Panc1 (cell line): ENCODE data around the gene PSME3. TPM values are rescaled to one million over a fixed set of nuclear protein-coding genes. Genes with fewer than 3 reads are reported as not detected.

Source experiments
- ATAC-seq: fragments of 200-7000 bp; cut with Tn5 transposase; 2 replicates; pipeline ENCODE4 v1.9.1; 2020; ENCODE audit warnings: mild to moderate bottlenecking, moderate library complexity
- BruUV-seq: library from RNA; stranded (reverse); fragments of 400-500 nt; replicated peaks from 2 replicates; lab custom pipeline; 2021; lab: Mats Ljungman, UMichigan
- CTCF ChIA-PET: fragments of 300-600 bp; sonication (Branson Sonifier 250); formaldehyde crosslinking; loops from one replicate; lab custom pipeline; 2022; ENCODE audit warnings: antibody characterized with exemption; lab: Charles Lee
- POLR2A ChIA-PET: fragments of 300-600 bp; sonication (Branson Sonifier 250); formaldehyde crosslinking; loops from one replicate; lab custom pipeline; 2022; ENCODE audit warnings: antibody characterized with exemption; lab: Charles Lee
- DNase-seq: peaks from one replicate; pipeline ENCODE4 v3.0.0-alpha.2; 2010; ENCODE audit warnings: low read depth, low spot score
- H3K27ac ChIP-seq: 2 replicates; pipeline ENCODE4 v1.5.1; 2011; ENCODE audit warnings: mild to moderate bottlenecking, low read length, inconsistent platforms
- H3K27me3 ChIP-seq: fragments of 200-500 bp; sonication (Bioruptor generic); 2 replicates; pipeline ENCODE4 v1.6.0; 2014; ENCODE audit warnings: low read length, inconsistent platforms; ENCODE audit not compliant: control insufficient read depth, insufficient read depth
- H3K36me3 ChIP-seq: fragments of 200-500 bp; sonication (Bioruptor generic); 2 replicates; pipeline ENCODE4 v1.5.1; 2014; ENCODE audit warnings: inconsistent platforms, mild to moderate bottlenecking, low read length, moderate library complexity; ENCODE audit not compliant: control insufficient read depth, insufficient read depth
- H3K4me1 ChIP-seq: 2 replicates; pipeline ENCODE4 v1.5.1; 2011; ENCODE audit warnings: inconsistent platforms, mild to moderate bottlenecking, low read length, moderate library complexity; ENCODE audit not compliant: control insufficient read depth, insufficient read depth
- H3K4me3 ChIP-seq, 2 experiments: 2 replicates each; pipeline ENCODE4 v1.5.1; 2011 to 2012; ENCODE audit warnings: low read depth in 2 of 2, low read length in 2 of 2, mild to moderate bottlenecking in 2 of 2, inconsistent platforms in 1 of 2, moderate library complexity in 1 of 2
- H3K9me3 ChIP-seq: fragments of 200-500 bp; sonication (Bioruptor generic); 2 replicates; pipeline ENCODE4 v1.5.1; 2014; ENCODE audit warnings: low read depth, mild to moderate bottlenecking, inconsistent platforms, low read length, moderate library complexity; ENCODE audit not compliant: control insufficient read depth, insufficient read depth
- CTCF ChIP-seq: fragments of 450-650 bp; IDR thresholded peaks from 2 replicates; pipeline ENCODE4 v1.5.1; 2017; ENCODE audit warnings: mild to moderate bottlenecking
- POLR2AphosphoS5 ChIP-seq: IDR thresholded peaks from 2 replicates; pipeline ENCODE4 v1.6.1; 2012; ENCODE audit warnings: mild to moderate bottlenecking, low read depth, low read length, moderate library complexity
- REST ChIP-seq, 2 experiments: IDR thresholded peaks; 2 replicates each; pipeline ENCODE4 v1.6.1; 2011 to 2012; ENCODE audit warnings: low read depth in 2 of 2, control low read depth in 1 of 2, low read length in 1 of 2, mild to moderate bottlenecking in 1 of 2, moderate library complexity in 1 of 2; ENCODE audit not compliant: insufficient read depth in 1 of 2
- SIN3A ChIP-seq: IDR thresholded peaks from 2 replicates; pipeline ENCODE4 v1.6.1; 2012; ENCODE audit warnings: low read depth, mild to moderate bottlenecking, low read length, moderate library complexity, borderline replicate concordance; ENCODE audit not compliant: insufficient read depth
- TCF7L2 ChIP-seq: IDR thresholded peaks from 2 replicates; pipeline ENCODE4 v1.6.1; 2011; ENCODE audit warnings: mild to moderate bottlenecking, low read depth, low read length, inconsistent platforms
- in situ Hi-C: cut with HindIII; loops from 2 replicates; pipeline ENCODE4 v1.10.0; 2016; ENCODE audit warnings: low sequenced_read_pairs, low pct_unique_long_range_greater_than_20kb
- intact Hi-C: fragments of 100-400 bp; cut with micrococcal nuclease; formaldehyde crosslinking; loops from one replicate; pipeline ENCODE4 v1.10.0; 2022; ENCODE audit not compliant: unreplicated experiment
- total RNA-seq: library from RNA; stranded (reverse); gene quantifications from one replicate; pipeline ENCODE4 v1.2.1, GENCODE V29; 2021; ENCODE audit not compliant: unreplicated experiment

Gene PSME3
- total RNA-seq, 1 experiment from 2014 or later: 110 TPM

DNA sequence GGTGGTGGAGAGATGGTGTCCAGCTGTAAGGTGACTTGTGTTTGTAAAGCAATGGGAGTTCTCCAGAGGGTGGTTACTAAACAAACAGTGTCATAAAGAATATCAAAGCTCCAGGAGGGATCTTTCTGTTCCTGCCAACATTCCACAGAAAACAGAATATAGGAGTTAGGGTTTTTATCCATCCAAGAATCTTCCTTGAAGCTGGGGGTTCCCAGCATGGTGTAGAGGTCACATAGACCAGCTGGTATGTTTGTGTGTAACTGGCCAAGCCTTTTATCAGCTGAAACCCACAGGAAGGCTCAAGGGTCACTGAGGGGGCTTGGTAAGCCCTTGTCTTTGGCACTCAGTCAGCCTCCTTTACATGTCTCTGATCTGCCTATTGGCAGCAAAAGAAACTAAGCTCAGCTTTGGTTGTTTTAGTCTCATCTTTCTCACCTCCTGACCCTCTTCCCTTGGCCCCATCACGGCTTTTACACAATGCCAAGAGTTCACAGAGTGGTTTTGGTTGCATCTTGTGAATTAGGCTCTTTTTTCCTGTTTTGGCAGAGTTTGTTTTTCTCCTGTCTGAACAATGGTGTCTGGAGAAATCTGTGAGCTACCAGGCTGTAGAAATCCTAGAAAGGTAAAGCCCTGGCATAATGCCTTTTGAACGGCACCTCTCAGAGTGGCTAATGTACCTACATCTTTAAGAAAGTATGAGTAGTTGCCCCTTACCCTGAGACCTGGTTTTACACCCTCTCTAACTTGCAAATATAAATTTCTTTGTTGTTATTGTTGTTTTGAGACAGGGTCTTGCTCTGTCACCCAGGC is 29.9 kb upstream of the PSME3 start:
- H3K4me3 ChIP-seq: no peak overlapping the region
- H3K36me3 ChIP-seq: no peaks in the 10 kb centered on the region
- BruUV-seq: no TSS peak
- ATAC-seq (peak; percentile 63), DNase-seq (no peak)
- TF ChIP-seq TCF7L2 (peak; percentile 97), POLR2AphosphoS5 (peak; percentile 54), CTCF (no peak), SIN3A (no peak), REST (IDR thresholded peaks at IDR 0.05; ENCODE audit: insufficient read depth in 1 of 2, low read depth in 2 of 2, low read length in 1 of 2) (no peak)
- intact Hi-C loops (no loop called here), in situ Hi-C loops (no loop called here)
- POLR2A ChIA-PET: no interaction called here
- CTCF ChIA-PET: no interaction called here
- no peaks in the 10 kb centered on the region for H3K9me3 ChIP-seq
- peaks cover 10% of the 10 kb centered on the region for H3K4me1 ChIP-seq
- H3K27ac ChIP-seq: peak overlapping the region; percentile 61
- H3K27me3 ChIP-seq: no peaks in the 10 kb centered on the region

GRCh38 chr17:42804918-42805367 is 28.3 kb upstream of the PSME3 start:
- no peak for DNase-seq

More at GRCh38 chr17:42804918-42805367, 28.3 kb upstream of the PSME3 start:
- in situ Hi-C loops (no loop called here), intact Hi-C loops (no loop called here)
- ChIA-PET CTCF (no interaction called here), POLR2A (interaction anchor here (0.6 kb wide), 1 partner anchor 8 kb away, joined by 4 read pairs; no protein-coding TSS in a partner anchor)
- H3K27me3 ChIP-seq: no peaks in the 10 kb centered on the region
- H3K9me3 ChIP-seq: no peaks in the 10 kb centered on the region
- no peak overlapping the region for H3K4me3 ChIP-seq
- H3K36me3 ChIP-seq: no peaks in the 10 kb centered on the region
- no peak overlapping the region for H3K27ac ChIP-seq
- no TSS peak for BruUV-seq
- ATAC-seq: no peak
- no peak for TF ChIP-seq CTCF
- H3K4me1 ChIP-seq: peaks cover 10% of the 10 kb centered on the region
